ENCODE results near the gene KISS1.
"Not testable (repeated sequence)": the region's sequence is repeated elsewhere in the genome, so short reads cannot be mapped to it uniquely, and the experiment has no call there.

Gene KISS1, protein sequence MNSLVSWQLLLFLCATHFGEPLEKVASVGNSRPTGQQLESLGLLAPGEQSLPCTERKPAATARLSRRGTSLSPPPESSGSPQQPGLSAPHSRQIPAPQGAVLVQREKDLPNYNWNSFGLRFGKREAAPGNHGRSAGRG

DNA sequence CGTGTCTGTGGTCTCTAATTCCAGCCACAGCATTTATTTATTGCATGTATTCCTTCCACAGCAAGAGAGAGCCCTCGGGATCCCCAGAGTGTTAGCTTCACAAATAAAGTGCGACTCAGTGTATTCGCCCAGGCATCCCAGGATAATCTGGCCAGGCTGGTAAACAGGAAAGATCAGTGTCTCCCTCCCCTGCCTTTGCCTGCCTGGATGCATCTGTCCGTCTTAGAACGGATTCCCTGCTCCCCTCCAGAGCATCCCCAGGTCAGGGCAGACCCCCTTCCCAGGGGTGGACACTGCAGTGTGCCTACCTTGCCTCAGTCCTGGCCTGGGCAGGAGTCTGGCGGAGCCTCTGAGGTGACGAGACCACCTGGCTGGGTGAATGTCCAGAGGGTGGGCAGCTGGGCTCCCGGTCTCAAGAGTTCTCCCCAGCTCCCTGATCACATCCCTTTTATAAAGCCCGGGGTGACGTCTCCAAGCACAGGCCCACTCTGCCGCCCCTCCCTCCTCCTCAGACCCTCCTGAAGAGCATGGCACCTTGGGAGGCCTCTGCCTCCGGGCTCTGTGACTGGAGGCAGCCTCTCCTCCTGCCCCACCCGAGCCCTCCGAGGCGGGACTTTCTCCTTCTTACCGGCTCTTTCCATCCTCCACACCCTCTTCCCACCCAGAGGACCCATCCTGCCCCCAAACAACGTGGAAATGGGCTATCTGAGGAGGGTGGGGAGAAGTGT is at the start of gene KISS1:
Gene KISS1, minus strand, starts transcription at position 424 of the 728 bp plus-strand sequence. CDS start 3,615 bp downstream, outside the sequence.
- H3K4me3 ChIP-seq (ENCODE audit: low read depth, low read length) = no peak within 1 kb of the TSS
- no peaks in the 10 kb centered on the region for H3K36me3 ChIP-seq (ENCODE audit: control insufficient read depth, insufficient read depth, low read length)
- H3K27ac ChIP-seq (ENCODE audit: low read depth, low read length) = no peak within 1 kb of the TSS
- H3K9me3 ChIP-seq (ENCODE audit: control insufficient read depth, insufficient read depth, low read length) = no peaks in the 10 kb centered on the region
- H3K9ac ChIP-seq (ENCODE audit: low read depth, low read length) = no peak within 1 kb of the TSS
- peaks cover 21% of the 10 kb centered on the region for H3K27me3 ChIP-seq (ENCODE audit: control insufficient read depth, insufficient read depth, low read length)
- H3K4me1 ChIP-seq (ENCODE audit: control insufficient read depth, insufficient read depth, low read length) = no peaks in the 10 kb centered on the region

DNA sequence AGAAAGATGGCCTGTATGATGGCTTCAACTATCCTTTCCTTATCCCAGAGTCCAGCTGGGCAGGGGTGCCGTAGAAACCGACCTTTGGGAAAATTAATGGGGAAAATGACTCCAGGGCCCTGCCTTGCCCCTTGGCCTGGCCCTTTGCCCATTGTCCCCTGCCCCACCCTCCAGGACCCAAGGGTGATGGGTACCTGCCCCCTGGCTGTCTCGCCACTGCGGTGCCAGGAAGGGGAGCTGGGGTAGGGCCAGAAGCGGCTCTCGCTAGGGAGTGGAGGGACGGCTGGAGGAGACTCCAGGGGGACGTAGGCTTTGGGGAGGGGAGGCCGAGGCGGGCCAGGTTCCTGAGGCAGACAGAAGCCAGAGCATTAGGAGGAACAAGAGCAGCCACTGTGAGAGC is 46.6 kb upstream of the KISS1 start:
- Histone ChIP-seq H3K27ac (ENCODE audit: low read depth, low read length) (no peak overlapping the region), H3K4me3 (ENCODE audit: low read depth, low read length) (no peak overlapping the region), H3K27me3 (ENCODE audit: control insufficient read depth, insufficient read depth, low read length) (no peaks in the 10 kb centered on the region), H3K36me3 (ENCODE audit: control insufficient read depth, insufficient read depth, low read length) (no peaks in the 10 kb centered on the region), H3K9ac (ENCODE audit: low read depth, low read length) (no peak overlapping the region), H3K4me1 (ENCODE audit: control insufficient read depth, insufficient read depth, low read length) (no peaks in the 10 kb centered on the region), H3K9me3 (ENCODE audit: control insufficient read depth, insufficient read depth, low read length) (no peaks in the 10 kb centered on the region)

DNA sequence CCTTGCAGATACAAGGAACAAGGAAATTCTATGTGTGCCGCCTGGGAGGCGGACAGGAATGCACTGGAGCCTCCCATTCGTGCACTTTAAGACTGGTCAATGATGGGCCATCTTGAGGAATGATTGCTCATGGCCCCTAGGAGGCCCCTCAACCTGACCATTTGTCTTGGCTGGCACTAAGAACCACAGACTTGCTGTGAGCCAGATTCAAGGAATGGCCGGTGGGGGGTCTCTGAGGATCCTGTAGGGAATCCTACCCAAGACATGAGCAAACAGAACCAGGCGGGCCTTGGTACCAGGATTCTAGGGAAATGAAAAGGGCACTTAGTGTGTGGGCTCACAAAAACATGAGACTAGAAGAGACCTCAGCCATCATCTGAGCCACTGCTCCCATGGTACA is 45.6 kb upstream of the KISS1 start:
- Histone ChIP-seq H3K27ac (ENCODE audit: low read depth, low read length) (no peak overlapping the region), H3K36me3 (ENCODE audit: control insufficient read depth, insufficient read depth, low read length) (no peaks in the 10 kb centered on the region), H3K4me3 (ENCODE audit: low read depth, low read length) (no peak overlapping the region), H3K4me1 (ENCODE audit: control insufficient read depth, insufficient read depth, low read length) (no peaks in the 10 kb centered on the region), H3K27me3 (ENCODE audit: control insufficient read depth, insufficient read depth, low read length) (no peaks in the 10 kb centered on the region), H3K9ac (ENCODE audit: low read depth, low read length) (no peak overlapping the region), H3K9me3 (ENCODE audit: control insufficient read depth, insufficient read depth, low read length) (no peaks in the 10 kb centered on the region)

DNA sequence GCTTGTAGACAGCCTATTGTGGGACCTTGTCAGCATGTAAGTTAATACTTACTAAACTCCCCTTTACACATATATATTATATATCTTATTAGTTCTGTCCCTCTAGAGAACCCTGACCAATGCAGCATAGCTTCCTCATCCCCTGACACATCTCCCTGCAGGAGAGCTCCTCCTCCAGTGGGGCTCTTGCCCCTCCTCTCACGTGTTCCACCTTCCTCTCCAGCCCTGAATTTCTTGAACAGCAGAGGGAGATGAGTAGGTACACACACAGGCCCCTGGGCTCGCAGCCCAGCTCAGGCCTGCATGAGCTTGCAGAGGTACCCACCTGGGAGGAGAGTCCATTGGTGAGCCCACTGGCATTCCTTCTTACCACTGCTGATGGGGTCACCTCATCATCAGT is 44.8 kb upstream of the KISS1 start:
- Histone ChIP-seq H3K4me1 (ENCODE audit: control insufficient read depth, insufficient read depth, low read length) (no peaks in the 10 kb centered on the region), H3K36me3 (ENCODE audit: control insufficient read depth, insufficient read depth, low read length) (no peaks in the 10 kb centered on the region), H3K27me3 (ENCODE audit: control insufficient read depth, insufficient read depth, low read length) (no peaks in the 10 kb centered on the region), H3K9ac (ENCODE audit: low read depth, low read length) (no peak overlapping the region), H3K9me3 (ENCODE audit: control insufficient read depth, insufficient read depth, low read length) (no peaks in the 10 kb centered on the region), H3K4me3 (ENCODE audit: low read depth, low read length) (no peak overlapping the region), H3K27ac (ENCODE audit: low read depth, low read length) (no peak overlapping the region)

DNA sequence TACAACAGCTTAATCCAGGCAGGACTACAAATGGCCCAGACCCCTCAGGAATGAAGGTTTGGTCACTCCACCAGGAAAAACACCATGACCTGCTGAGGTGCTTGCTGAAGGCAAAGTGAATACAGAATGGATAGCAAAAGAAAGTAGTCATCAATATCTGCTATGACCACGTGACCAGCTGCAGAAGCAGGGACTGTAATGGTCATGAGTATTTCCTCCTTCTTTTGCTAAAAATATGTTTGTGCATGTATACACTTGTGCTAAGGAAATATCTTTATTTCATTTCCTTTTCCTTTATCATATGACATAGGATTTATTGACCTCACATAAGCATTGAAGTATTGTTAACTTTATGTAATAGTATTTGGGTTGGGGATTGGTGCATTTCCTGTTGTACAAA is 43.9 kb upstream of the KISS1 start:
- no peaks in the 10 kb centered on the region for H3K4me1 ChIP-seq (ENCODE audit: control insufficient read depth, insufficient read depth, low read length)
- no peaks in the 10 kb centered on the region for H3K27me3 ChIP-seq (ENCODE audit: control insufficient read depth, insufficient read depth, low read length)
- no peak overlapping the region for H3K27ac ChIP-seq (ENCODE audit: low read depth, low read length)
- no peak overlapping the region for H3K9ac ChIP-seq (ENCODE audit: low read depth, low read length)
- no peak overlapping the region for H3K4me3 ChIP-seq (ENCODE audit: low read depth, low read length)
- H3K36me3 ChIP-seq (ENCODE audit: control insufficient read depth, insufficient read depth, low read length) = no peaks in the 10 kb centered on the region
- no peaks in the 10 kb centered on the region for H3K9me3 ChIP-seq (ENCODE audit: control insufficient read depth, insufficient read depth, low read length)

DNA sequence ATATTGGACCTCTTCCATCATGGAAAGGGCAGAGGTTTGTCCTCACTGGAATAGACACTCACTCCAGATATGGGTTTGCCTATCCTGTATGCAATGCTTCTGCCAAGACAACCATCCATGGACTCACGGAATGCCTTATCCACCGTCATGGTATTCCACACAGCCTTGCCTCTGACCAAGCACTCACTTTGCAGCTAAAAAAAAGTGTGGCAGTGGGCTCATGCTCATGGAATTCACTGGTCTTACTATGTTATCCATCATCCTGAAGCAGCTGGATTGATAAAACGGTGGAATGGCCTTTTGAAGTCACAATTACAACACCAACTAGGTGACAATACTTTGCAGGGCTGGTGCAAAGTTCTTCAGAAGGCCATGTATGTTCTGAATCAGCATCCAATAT is 43.1 kb upstream of the KISS1 start:
- H3K36me3 ChIP-seq (ENCODE audit: control insufficient read depth, insufficient read depth, low read length); H3K27ac ChIP-seq (ENCODE audit: low read depth, low read length); H3K4me1 ChIP-seq (ENCODE audit: control insufficient read depth, insufficient read depth, low read length); H3K4me3 ChIP-seq (ENCODE audit: low read depth, low read length); H3K9ac ChIP-seq (ENCODE audit: low read depth, low read length); H3K9me3 ChIP-seq (ENCODE audit: control insufficient read depth, insufficient read depth, low read length); H3K27me3 ChIP-seq (ENCODE audit: control insufficient read depth, insufficient read depth, low read length): not testable (repeated sequence)

DNA sequence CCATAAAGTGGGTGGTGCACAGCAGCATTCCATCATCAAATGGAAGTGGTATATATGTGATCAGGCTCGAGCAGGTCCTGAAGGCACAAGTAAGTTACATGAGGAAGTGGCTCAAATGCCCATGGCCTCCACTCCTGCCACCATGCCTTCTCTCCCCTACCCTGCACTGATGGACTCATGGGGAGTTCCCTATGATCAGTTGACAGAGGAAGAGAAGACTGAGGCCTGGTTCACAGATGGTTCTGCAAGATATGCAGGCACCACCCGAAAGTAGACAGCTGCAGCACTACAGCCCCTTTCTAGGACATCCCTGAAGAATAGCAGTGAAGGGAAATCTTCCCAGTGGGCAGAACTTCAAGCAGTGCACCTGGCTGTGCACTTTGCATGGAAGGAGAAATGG is 42.2 kb upstream of the KISS1 start:
- H3K4me3 ChIP-seq (ENCODE audit: low read depth, low read length); H3K9me3 ChIP-seq (ENCODE audit: control insufficient read depth, insufficient read depth, low read length); H3K27me3 ChIP-seq (ENCODE audit: control insufficient read depth, insufficient read depth, low read length); H3K4me1 ChIP-seq (ENCODE audit: control insufficient read depth, insufficient read depth, low read length); H3K36me3 ChIP-seq (ENCODE audit: control insufficient read depth, insufficient read depth, low read length); H3K9ac ChIP-seq (ENCODE audit: low read depth, low read length); H3K27ac ChIP-seq (ENCODE audit: low read depth, low read length): not testable (repeated sequence)

DNA sequence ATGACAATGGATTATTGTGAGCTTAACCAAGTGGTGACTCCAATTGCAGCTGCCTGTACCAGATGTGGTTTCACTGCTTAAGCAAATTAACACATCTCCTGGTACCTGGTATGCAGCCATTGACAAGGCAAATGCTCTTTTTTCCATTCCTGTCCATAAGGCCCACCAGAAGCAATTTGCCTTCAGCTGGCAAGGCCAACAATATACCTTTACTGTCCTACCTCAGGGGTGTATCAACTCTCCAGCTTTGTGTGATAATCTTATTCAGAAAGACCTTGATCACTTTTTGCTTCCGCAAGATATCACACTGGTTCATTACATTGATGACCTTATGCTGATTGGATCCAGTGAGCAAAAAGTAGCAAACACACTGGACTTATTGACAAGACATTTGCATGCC is 41.2 kb upstream of the KISS1 start:
- H3K27ac ChIP-seq (ENCODE audit: low read depth, low read length); H3K9me3 ChIP-seq (ENCODE audit: control insufficient read depth, insufficient read depth, low read length); H3K36me3 ChIP-seq (ENCODE audit: control insufficient read depth, insufficient read depth, low read length); H3K4me1 ChIP-seq (ENCODE audit: control insufficient read depth, insufficient read depth, low read length); H3K27me3 ChIP-seq (ENCODE audit: control insufficient read depth, insufficient read depth, low read length); H3K9ac ChIP-seq (ENCODE audit: low read depth, low read length); H3K4me3 ChIP-seq (ENCODE audit: low read depth, low read length): not testable (repeated sequence)

DNA sequence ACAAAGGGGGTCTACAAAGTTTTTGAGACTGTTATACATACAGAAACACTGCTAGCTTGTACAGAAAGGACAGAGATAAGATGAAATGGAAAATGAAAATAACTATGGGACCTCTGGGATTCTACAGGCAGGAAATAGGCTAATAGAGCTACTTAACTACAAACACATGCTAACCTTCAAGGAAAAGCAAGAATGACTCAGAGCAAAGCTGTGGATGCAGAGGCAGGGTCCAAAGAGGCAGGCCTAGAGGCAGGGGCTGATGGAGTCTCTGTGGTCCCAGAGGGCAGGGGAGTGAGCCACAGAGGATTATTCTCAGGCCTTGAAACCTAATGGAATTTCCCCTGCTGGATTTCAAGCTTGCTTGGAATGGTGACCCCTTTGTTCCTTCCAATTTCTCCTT is 36.2 kb upstream of the KISS1 start:
- Histone ChIP-seq H3K9ac (ENCODE audit: low read depth, low read length) (no peak overlapping the region), H3K9me3 (ENCODE audit: control insufficient read depth, insufficient read depth, low read length) (no peaks in the 10 kb centered on the region), H3K4me3 (ENCODE audit: low read depth, low read length) (no peak overlapping the region), H3K36me3 (ENCODE audit: control insufficient read depth, insufficient read depth, low read length) (no peaks in the 10 kb centered on the region), H3K27ac (ENCODE audit: low read depth, low read length) (no peak overlapping the region), H3K27me3 (ENCODE audit: control insufficient read depth, insufficient read depth, low read length) (no peaks in the 10 kb centered on the region), H3K4me1 (ENCODE audit: control insufficient read depth, insufficient read depth, low read length) (no peaks in the 10 kb centered on the region)

DNA sequence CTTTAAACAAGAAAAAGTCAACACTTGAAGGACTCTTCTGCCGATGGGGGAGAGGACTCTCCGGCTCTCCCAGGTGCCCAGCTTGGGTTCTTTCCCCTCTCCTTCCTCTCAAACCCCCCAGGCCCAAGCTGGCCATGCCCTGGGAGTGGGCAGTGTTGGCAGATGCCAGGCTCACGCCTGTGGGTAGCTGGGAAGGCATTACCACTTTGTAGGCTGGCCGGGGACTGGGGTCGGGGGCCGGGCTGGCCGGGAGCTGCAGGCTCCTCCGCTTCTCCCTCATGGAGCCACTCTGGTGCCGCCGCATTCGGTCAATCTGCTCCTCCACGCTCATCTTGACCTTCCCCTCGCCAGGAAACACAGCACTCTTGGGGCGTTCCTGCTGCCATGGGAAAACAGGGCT is 33.9 kb upstream of the KISS1 start:
- no peak overlapping the region for H3K4me3 ChIP-seq (ENCODE audit: low read depth, low read length)
- no peaks in the 10 kb centered on the region for H3K36me3 ChIP-seq (ENCODE audit: control insufficient read depth, insufficient read depth, low read length)
- no peak overlapping the region for H3K27ac ChIP-seq (ENCODE audit: low read depth, low read length)
- H3K27me3 ChIP-seq (ENCODE audit: control insufficient read depth, insufficient read depth, low read length) = no peaks in the 10 kb centered on the region
- H3K4me1 ChIP-seq (ENCODE audit: control insufficient read depth, insufficient read depth, low read length) = no peaks in the 10 kb centered on the region
- no peaks in the 10 kb centered on the region for H3K9me3 ChIP-seq (ENCODE audit: control insufficient read depth, insufficient read depth, low read length)
- H3K9ac ChIP-seq (ENCODE audit: low read depth, low read length) = no peak overlapping the region

DNA sequence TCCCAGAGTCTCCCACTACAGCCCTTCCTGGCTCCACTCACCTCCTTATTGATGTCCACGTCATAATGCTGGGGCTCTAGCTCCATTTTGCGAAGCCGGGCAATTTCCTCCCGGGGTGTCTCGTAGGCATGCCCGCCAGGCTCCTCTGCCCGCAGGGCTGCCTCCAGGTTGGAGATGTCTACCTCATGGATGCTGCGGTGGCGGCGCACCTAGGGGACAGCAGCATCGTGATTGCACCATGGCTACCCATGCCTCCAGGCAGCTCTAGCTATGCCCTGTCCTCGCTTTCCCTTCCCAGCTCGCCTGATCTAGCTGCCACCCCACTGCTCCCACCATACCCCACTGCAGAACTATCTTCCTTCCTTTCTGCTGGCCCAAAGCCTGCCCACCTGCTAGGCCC is 32.6 kb upstream of the KISS1 start:
- no peaks in the 10 kb centered on the region for H3K4me1 ChIP-seq (ENCODE audit: control insufficient read depth, insufficient read depth, low read length)
- H3K27ac ChIP-seq (ENCODE audit: low read depth, low read length) = no peak overlapping the region
- H3K9me3 ChIP-seq (ENCODE audit: control insufficient read depth, insufficient read depth, low read length) = no peaks in the 10 kb centered on the region
- H3K27me3 ChIP-seq (ENCODE audit: control insufficient read depth, insufficient read depth, low read length) = no peaks in the 10 kb centered on the region
- H3K4me3 ChIP-seq (ENCODE audit: low read depth, low read length) = no peak overlapping the region
- H3K36me3 ChIP-seq (ENCODE audit: control insufficient read depth, insufficient read depth, low read length) = no peaks in the 10 kb centered on the region
- no peak overlapping the region for H3K9ac ChIP-seq (ENCODE audit: low read depth, low read length)

Data from HUES48 (cell line).